Ovary (tissue), 3 donors: ENCODE data around the gene BRD7.

ENCODE experiments used
- CTCF ChIP-seq, 3 donors: fragments of 450-650 bp in 2 of 3; fragments of 200-600 bp in 1 of 3; IDR thresholded peaks; one replicate each; pipeline versions ENCODE4 v1.5.1 to v1.8.0; 2016 to 2022; ENCODE audit warnings: antibody characterized with exemption in 3 of 3, mild to moderate bottlenecking in 1 of 3
- EP300 ChIP-seq: sonication (generic); formaldehyde crosslinking; IDR thresholded peaks from one replicate; pipeline ENCODE4 v1.6.1; 2017; ENCODE audit warnings: antibody characterized with exemption
- donor health status: DM: no; HTN: no; CAD: no.

DNA sequence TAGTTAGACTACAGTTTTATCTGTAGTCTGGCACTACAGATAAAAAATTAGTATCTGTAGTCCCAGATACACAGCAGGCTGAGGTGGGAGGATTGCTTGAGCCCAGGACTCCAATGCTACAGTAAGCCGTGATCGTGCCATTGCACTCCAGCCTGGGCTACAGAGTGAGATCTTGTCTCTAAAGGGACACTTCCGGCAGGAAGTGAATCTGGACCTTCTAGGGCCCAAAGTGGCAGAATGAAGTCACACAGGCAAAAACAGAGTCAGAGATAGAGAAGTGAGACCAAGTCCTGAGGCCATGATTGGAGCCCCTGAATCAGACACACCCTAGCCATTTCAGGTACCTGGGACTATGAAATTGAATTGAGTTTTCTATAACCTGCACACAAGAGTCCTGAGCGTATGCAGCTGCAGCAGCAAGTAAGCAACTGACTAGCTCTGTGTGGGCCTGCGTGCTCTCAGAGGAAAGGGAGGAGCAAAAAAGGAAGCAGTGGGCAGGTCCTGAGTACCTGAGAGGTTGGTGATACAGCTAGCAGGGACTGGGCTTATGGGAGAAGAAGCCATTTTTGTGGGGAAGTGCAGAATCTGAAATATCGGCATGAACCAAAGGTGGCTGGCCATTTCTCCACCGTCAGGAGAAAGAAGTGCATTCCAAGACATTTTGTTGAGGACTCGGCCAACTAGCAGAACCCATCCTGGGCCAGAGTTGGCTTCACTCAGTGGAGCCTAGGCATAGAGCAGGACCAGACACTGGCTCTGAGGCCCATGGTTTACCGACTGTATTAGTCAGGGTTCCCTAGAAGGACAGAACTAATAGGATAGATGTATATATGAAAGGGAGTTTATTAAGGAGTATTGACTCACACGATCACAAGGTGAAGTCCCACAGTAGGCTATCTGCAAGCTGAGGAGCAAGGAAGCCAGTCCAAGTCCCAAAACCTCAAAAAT is 27.2 kb upstream of the BRD7 start:
- no peak for TF ChIP-seq CTCF (IDR thresholded peaks at IDR 0.05)
- no peak for TF ChIP-seq EP300
